Naive thymus-derived CD8-positive, alpha-beta T cell (primary cell): ENCODE data around the gene USP46. TPM values are rescaled to one million over a fixed set of nuclear protein-coding genes. Genes with fewer than 3 reads are reported as not detected.

ENCODE experiments used
- ATAC-seq, 2 donors: fragments of 150-1000 bp; cut with Tn5 transposase in 1 of 2; sonication (Bioruptor Pico), chemical (Tn5 transposase) in 1 of 2; 1 replicate in 1 of 2; 2 replicates in 1 of 2; pipeline ENCODE4 v1.10.0; 2021; ENCODE audit warnings: mild to moderate bottlenecking in 2 of 2, moderate library complexity in 2 of 2
- POLR2A ChIA-PET: fragments of 350-600 bp; sonication (Branson Sonifier 250); formaldehyde crosslinking; loops from one replicate; lab custom pipeline; 2021; ENCODE audit warnings: antibody characterized with exemption; lab: Charles Lee
- DNase-seq, 10 donors: peaks; one replicate each; pipeline versions ENCODE4 v3.0.0 to v3.0.0-alpha.2; 2020 to 2022
- H3K27ac Mint-ChIP-seq, 10 donors: one replicate each; pipeline ENCODE4 v1.8.0; 2020 to 2022; ENCODE audit warnings: mild to moderate bottlenecking in 10 of 10, mixed read lengths in 10 of 10, moderate library complexity in 4 of 10, inconsistent platforms in 1 of 10
- H3K27me3 Mint-ChIP-seq, 5 donors: one replicate each; pipeline ENCODE4 v1.8.0; 2021 to 2022; ENCODE audit warnings: mixed read lengths in 5 of 5
- H3K36me3 Mint-ChIP-seq, 3 donors: one replicate each; pipeline ENCODE4 v1.8.0; 2020 to 2022; ENCODE audit warnings: mixed read lengths in 3 of 3, mild to moderate bottlenecking in 2 of 3, inconsistent platforms in 1 of 3
- H3K4me1 Mint-ChIP-seq, 4 donors: one replicate each; pipeline ENCODE4 v1.8.0; 2021 to 2022; ENCODE audit warnings: mixed read lengths in 4 of 4
- H3K4me3 Mint-ChIP-seq, 10 donors: one replicate each; pipeline ENCODE4 v1.8.0; 2020 to 2022; ENCODE audit warnings: mild to moderate bottlenecking in 10 of 10, mixed read lengths in 10 of 10, moderate library complexity in 6 of 10, inconsistent platforms in 1 of 10
- H3K9me3 Mint-ChIP-seq, 9 donors: one replicate each; pipeline ENCODE4 v1.8.0; 2020 to 2022; ENCODE audit warnings: mixed read lengths in 9 of 9, mild to moderate bottlenecking in 3 of 9, inconsistent platforms in 1 of 9, moderate library complexity in 1 of 9
- polyA plus RNA-seq, 3 donors: library from polyadenylated mRNA; unstranded; fragments of 300-500 nt; fragmentation: Illumina TruSeq; gene quantifications; one replicate each; pipeline ENCODE4 v1.2.3, GENCODE V29; 2021
- total RNA-seq, 8 experiments: library from RNA in 2 of 8; stranded (reverse) in 2 of 8; gene quantifications; one replicate each; pipeline ENCODE4 v1.2.3 and lab custom pipeline; 2021 to 2026

USP46 gene
- total and polyA plus RNA-seq, 5 experiments from 2014 or later = 0.24 to 3.9 (median 1.5) TPM; not detected in 1

GRCh38 chr4:52655506-52655905, 3.6 kb downstream of the USP46 start:
- H3K4me3 Mint-ChIP-seq = no peak overlapping the region
- no peak for ATAC-seq

DNA sequence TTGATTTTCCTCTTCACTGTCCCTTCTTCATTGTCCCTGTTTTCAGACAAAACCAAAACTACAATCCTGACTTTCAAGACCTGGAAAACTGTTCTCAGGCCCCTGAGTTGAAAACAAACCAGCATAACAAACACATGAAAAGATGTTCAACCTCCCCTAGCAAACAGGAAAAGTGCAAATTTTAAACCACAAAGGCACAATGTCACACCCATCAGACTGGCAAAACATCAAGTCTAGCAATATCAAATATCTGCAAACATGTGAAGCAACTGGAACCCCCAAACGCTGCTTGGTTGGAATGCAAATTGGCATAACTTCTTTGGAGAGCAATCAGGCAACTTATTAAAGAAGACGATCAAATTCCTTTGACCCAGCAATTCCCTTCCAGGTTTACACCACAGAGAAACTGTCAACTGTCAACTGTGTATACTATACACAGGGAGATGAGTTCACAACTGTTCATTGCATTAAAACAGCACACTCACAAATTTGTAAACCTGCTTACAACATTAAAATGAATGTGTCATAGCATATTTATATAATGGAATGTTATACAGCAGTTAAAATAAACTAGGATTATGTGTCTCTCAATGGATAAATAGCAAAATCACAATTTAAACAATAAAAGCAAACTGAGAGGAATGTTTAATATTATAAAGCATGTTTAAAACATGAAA, 7.0 kb downstream of the USP46 start:
- no peak for DNase-seq

More at GRCh38 chr4:52655506-52655905, 3.6 kb downstream of the USP46 start:
- Mint-ChIP-seq H3K27me3 (peaks cover under 1 to 12% (median 2%) of the 10 kb centered on the region in 5 donors), H3K4me1 (peaks cover 9 to 26% (median 22%) of the 10 kb centered on the region in 4 donors), H3K27ac (peak overlapping the region in 1 of 10 donors; percentile 19), H3K9me3 (peaks cover 0 to 2% (median 0%) of the 10 kb centered on the region in 9 donors), H3K36me3 (peaks cover 0 to 4% (median 4%) of the 10 kb centered on the region in 3 donors)
- DNase-seq = no peak
- POLR2A ChIA-PET = no interaction called here

DNA sequence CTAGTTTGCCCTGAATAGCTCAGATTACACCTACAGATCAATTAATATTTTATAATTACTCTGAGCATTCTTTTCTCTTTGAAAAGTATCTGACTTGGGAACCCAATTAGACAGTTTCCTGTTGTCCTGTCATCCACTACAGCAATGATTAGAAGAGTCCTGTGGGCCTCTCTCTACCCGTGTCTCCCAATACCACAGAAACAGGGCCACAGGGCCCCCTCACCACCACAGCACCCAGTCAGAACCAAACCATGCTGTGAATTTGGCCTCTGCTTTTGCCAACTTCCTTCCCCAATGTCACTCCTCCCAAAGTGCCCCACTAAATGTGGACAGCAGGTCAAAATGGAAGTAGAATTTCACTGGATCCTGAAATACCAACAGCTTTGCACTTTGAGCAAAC, 10.3 kb downstream of the USP46 start:
- H3K4me1 Mint-ChIP-seq = peaks cover 6 to 11% (median 8%) of the 10 kb centered on the region in 4 donors
- H3K9me3 Mint-ChIP-seq = peaks cover 0 to 2% (median 0%) of the 10 kb centered on the region in 9 donors
- DNase-seq = no peak
- peaks cover 0 to 6% (median 0%) of the 10 kb centered on the region in 3 donors for H3K36me3 Mint-ChIP-seq
- H3K4me3 Mint-ChIP-seq = no peak overlapping the region
- no peak for ATAC-seq
- peak overlapping the region in 1 of 10 donors; percentile 6 for H3K27ac Mint-ChIP-seq
- no peaks in the 10 kb centered on the region for H3K27me3 Mint-ChIP-seq
- POLR2A ChIA-PET = no interaction called here

More for the DNA sequence above, 7.0 kb downstream of the USP46 start:
- peaks cover 0 to 2% (median 0%) of the 10 kb centered on the region in 9 donors for H3K9me3 Mint-ChIP-seq
- peaks cover 0 to 6% (median 0%) of the 10 kb centered on the region in 3 donors for H3K36me3 Mint-ChIP-seq
- H3K4me3 Mint-ChIP-seq = peak overlapping the region in 2 of 10 donors; percentile 0 to 40
- no peak for ATAC-seq
- POLR2A ChIA-PET = no interaction called here
- peaks cover 0 to 2% (median 0%) of the 10 kb centered on the region in 5 donors for H3K27me3 Mint-ChIP-seq
- peak overlapping the region in 2 of 10 donors; percentile 8 to 85 for H3K27ac Mint-ChIP-seq
- peaks cover 7 to 16% (median 8%) of the 10 kb centered on the region in 4 donors for H3K4me1 Mint-ChIP-seq

GRCh38 chr4:52646741-52647140, 12.4 kb downstream of the USP46 start:
- Mint-ChIP-seq H3K4me1 (peaks cover 3 to 7% (median 5%) of the 10 kb centered on the region in 4 donors), H3K4me3 (no peak overlapping the region), H3K36me3 (peaks cover 0 to 3% (median 0%) of the 10 kb centered on the region in 3 donors), H3K27me3 (no peaks in the 10 kb centered on the region), H3K27ac (no peak overlapping the region), H3K9me3 (no peaks in the 10 kb centered on the region)
- DNase-seq (no peak), ATAC-seq (no peak)
- POLR2A ChIA-PET = no interaction called here

- Mint-ChIP-seq H3K36me3 (peaks cover 0 to 2% (median 0%) of the 10 kb centered on the region in 3 donors), H3K4me1 (peaks cover 0 to 4% (median 3%) of the 10 kb centered on the region in 4 donors), H3K4me3 (no peak overlapping the region), H3K27me3 (no peaks in the 10 kb centered on the region), H3K27ac (peak overlapping the region in 1 of 10 donors; percentile 39), H3K9me3 (no peaks in the 10 kb centered on the region)
- ATAC-seq (no peak), DNase-seq (no peak)
- POLR2A ChIA-PET = no interaction called here
Measured at GRCh38 chr4:52646096-52646495, 13.0 kb downstream of the USP46 start.

DNA sequence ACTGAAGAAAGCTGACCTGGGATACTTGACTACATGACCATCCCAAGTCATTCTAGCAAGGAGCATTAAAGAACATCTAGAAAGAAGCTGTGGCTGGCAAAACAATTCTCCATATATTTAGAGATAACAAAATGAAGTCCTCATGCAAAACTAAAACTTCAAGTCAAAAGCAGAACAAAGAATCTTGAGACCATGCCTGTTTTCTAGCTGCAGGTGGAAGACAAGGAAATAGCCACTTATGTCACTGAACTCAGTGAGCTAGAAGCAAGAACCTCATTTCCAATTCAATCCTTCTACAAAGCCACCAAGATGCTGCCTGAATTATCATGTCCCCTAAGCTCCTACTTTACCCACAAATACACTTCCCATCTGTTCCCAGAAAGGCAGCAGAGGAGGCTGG, 13.8 kb downstream of the USP46 start:
- no peaks in the 10 kb centered on the region for H3K9me3 Mint-ChIP-seq
- H3K4me3 Mint-ChIP-seq = no peak overlapping the region
- H3K36me3 Mint-ChIP-seq = peaks cover 0 to 2% (median 0%) of the 10 kb centered on the region in 3 donors
- H3K27me3 Mint-ChIP-seq = no peaks in the 10 kb centered on the region
- DNase-seq (no peak), ATAC-seq (no peak)
- POLR2A ChIA-PET = no interaction called here
- no peak overlapping the region for H3K27ac Mint-ChIP-seq
- H3K4me1 Mint-ChIP-seq = peaks cover 0 to 7% (median 3%) of the 10 kb centered on the region in 4 donors

GRCh38 chr4:52643785-52644244, 15.3 kb downstream of the USP46 start:
- Mint-ChIP-seq H3K4me1 (peaks cover 0 to 8% (median 2%) of the 10 kb centered on the region in 4 donors), H3K27ac (no peak overlapping the region), H3K27me3 (no peaks in the 10 kb centered on the region), H3K9me3 (no peaks in the 10 kb centered on the region), H3K4me3 (no peak overlapping the region), H3K36me3 (peaks cover 0 to 2% (median 0%) of the 10 kb centered on the region in 3 donors)
- no peak for DNase-seq
- POLR2A ChIA-PET = no interaction called here
- ATAC-seq = no peak

DNA sequence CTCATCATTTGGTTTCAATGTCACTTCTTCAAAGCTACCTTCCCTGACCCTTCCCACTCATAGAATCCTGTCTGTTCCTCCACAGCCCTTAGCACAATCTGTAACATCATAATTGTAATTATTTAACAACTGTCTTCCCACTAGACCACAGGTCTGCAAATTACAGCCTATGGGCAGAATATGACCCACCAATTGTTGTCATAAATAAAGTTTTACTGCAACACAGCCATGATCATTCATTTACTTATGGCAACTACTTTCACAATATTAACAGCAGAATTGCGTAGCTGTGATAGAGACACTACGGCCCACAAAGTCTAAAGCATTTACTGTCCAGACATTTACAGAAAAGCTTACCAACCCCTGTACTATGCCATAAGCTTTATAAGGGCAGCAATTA, 15.9 kb downstream of the USP46 start:
- Mint-ChIP-seq H3K9me3 (no peaks in the 10 kb centered on the region), H3K4me1 (peaks cover 0 to 11% (median 2%) of the 10 kb centered on the region in 4 donors), H3K27me3 (no peaks in the 10 kb centered on the region), H3K27ac (no peak overlapping the region), H3K4me3 (no peak overlapping the region), H3K36me3 (peaks cover 0 to 2% (median 0%) of the 10 kb centered on the region in 3 donors)
- ATAC-seq (no peak), DNase-seq (no peak)
- POLR2A ChIA-PET = no interaction called here

DNA sequence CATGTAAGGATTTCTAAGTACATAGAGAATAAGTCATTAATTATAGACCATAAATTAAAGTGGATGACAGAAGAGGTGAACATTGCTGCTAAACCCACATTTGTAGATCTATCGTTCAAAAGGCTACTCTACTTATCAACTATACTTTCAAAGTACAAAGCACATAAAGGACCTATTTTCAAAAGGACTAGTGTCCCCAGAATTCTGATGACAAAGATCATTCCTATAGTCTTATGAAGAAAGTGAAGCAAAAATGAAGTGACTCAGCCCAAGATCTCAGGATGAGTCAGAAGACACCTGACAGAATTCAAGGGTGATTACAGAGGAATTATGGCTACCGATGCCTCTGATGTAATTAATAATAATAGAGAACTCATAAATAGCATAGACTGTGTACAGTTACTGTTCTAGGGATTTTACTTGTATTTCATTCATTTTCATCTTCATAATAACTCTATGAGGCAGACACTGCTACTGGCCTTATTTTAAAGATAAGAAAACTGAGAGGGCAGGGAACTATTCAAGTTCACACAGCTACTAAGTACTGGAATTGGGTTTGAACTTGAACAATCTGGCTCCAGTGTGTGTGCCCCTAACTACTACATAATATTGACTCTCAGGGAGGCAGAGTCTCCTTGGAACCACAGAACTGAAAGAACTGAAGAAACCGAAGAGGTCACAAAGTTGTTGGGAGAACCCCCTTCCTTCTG, 17.1 kb downstream of the USP46 start:
- no peak for ATAC-seq
- H3K36me3 Mint-ChIP-seq = peaks cover 0 to 2% (median 0%) of the 10 kb centered on the region in 3 donors

GRCh38 chr4:52640808-52641565, 18.1 kb downstream of the USP46 start:
- POLR2A ChIA-PET = no interaction called here
- Mint-ChIP-seq H3K4me1 (peaks cover 0 to 14% (median 3%) of the 10 kb centered on the region in 4 donors), H3K27ac (no peak overlapping the region), H3K9me3 (no peaks in the 10 kb centered on the region), H3K36me3 (peaks cover 0 to 2% (median 0%) of the 10 kb centered on the region in 3 donors), H3K27me3 (no peaks in the 10 kb centered on the region), H3K4me3 (no peak overlapping the region)
- no peak for ATAC-seq
- DNase-seq = no peak

More for the DNA sequence above, 17.1 kb downstream of the USP46 start:
- POLR2A ChIA-PET = no interaction called here
- H3K4me1 Mint-ChIP-seq = peaks cover 0 to 14% (median 3%) of the 10 kb centered on the region in 4 donors
- no peaks in the 10 kb centered on the region for H3K9me3 Mint-ChIP-seq
- H3K4me3 Mint-ChIP-seq = no peak overlapping the region
- no peak overlapping the region for H3K27ac Mint-ChIP-seq
- no peak for DNase-seq
- H3K27me3 Mint-ChIP-seq = no peaks in the 10 kb centered on the region

DNA sequence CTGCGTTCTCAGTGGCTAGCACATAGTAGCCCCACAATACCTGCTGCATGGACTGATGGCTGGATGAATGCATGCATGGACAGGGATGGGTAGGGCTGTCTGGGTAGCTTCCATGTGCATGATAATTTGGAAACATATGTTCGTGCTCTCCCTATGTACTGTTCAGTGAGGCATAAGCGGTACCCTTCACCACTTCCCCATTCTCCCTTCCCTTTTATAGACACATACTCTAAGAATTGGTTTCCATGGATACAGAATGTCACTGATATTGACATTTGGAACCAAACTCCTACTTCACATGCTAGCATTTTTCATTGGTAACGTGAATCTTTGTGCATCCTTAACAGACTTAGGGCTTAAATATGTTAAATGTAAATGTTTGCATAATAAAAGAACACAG, 20.4 kb downstream of the USP46 start:
- ATAC-seq (no peak), DNase-seq (no peak)
- Mint-ChIP-seq H3K4me1 (peaks cover 0 to 20% (median 3%) of the 10 kb centered on the region in 4 donors), H3K9me3 (peaks cover 0 to 2% (median 0%) of the 10 kb centered on the region in 9 donors), H3K36me3 (peaks cover 0 to 2% (median 0%) of the 10 kb centered on the region in 3 donors), H3K27ac (no peak overlapping the region), H3K27me3 (peaks cover 0 to 11% (median 0%) of the 10 kb centered on the region in 5 donors), H3K4me3 (no peak overlapping the region)
- POLR2A ChIA-PET = no interaction called here

GRCh38 chr4:52637116-52637515, 22.0 kb downstream of the USP46 start:
- H3K9me3 Mint-ChIP-seq = peaks cover 0 to 2% (median 0%) of the 10 kb centered on the region in 9 donors
- peaks cover 0 to 2% (median 0%) of the 10 kb centered on the region in 3 donors for H3K36me3 Mint-ChIP-seq
- ATAC-seq (no peak), DNase-seq (no peak)
- no peak overlapping the region for H3K27ac Mint-ChIP-seq
- H3K4me1 Mint-ChIP-seq = peaks cover 0 to 20% (median 3%) of the 10 kb centered on the region in 4 donors
- POLR2A ChIA-PET = no interaction called here
- H3K4me3 Mint-ChIP-seq = no peak overlapping the region
- H3K27me3 Mint-ChIP-seq = peaks cover 0 to 11% (median 0%) of the 10 kb centered on the region in 5 donors
